Measurements from ENCODE around the gene FAM181B. TPM values are rescaled to one million over a fixed set of nuclear protein-coding genes. Genes with fewer than 3 reads are reported as not detected.

Gene FAM181B
- total RNA-seq, 1 experiment from 2014 or later: 0.69 TPM

- Histone ChIP-seq H3K27ac (ENCODE audit: low read length) (no peak overlapping the region), H3K4me1 (ENCODE audit: control insufficient read depth, insufficient read depth, low read length) (no peaks in the 10 kb centered on the region; the same call in 1 of the 2 replicates), H3K4me3 (ENCODE audit: low read depth in 2 of 2, low read length in 2 of 2) (no peak overlapping the region), H3K27me3 (ENCODE audit: control insufficient read depth, insufficient read depth, low read length) (peaks cover 22% of the 10 kb centered on the region), H3K36me3 (ENCODE audit: control insufficient read depth, insufficient read depth, low read length) (no peaks in the 10 kb centered on the region), H3K9me3 (ENCODE audit: control insufficient read depth, insufficient read depth, low read depth, low read length) (no peaks in the 10 kb centered on the region)
- no peak for ATAC-seq
- no TSS peak for BruUV-seq (replicated peaks)
- no peak for TF ChIP-seq REST (IDR thresholded peaks at IDR 0.05; ENCODE audit: insufficient read depth in 1 of 2, low read depth in 2 of 2, low read length in 1 of 2)
- TF ChIP-seq CTCF (IDR thresholded peaks at IDR 0.05): no peak
- no peak for TF ChIP-seq POLR2AphosphoS5 (IDR thresholded peaks at IDR 0.05; ENCODE audit: low read depth, low read length)
- no peak for TF ChIP-seq SIN3A (IDR thresholded peaks at IDR 0.05; ENCODE audit: borderline replicate concordance, insufficient read depth, low read depth, low read length)
- no peak for TF ChIP-seq TCF7L2 (IDR thresholded peaks at IDR 0.05; ENCODE audit: low read depth, low read length)
- DNase-seq (ENCODE audit: low read depth, low spot score): no peak
- CTCF ChIA-PET: interaction anchor here (1.4 kb wide), 1 partner anchor 153 kb away, joined by 3 read pairs; no protein-coding TSS in a partner anchor
- intact Hi-C loops (cut with micrococcal nuclease; ENCODE audit: unreplicated experiment): no loop called here
- POLR2A ChIA-PET: no interaction called here
- in situ Hi-C loops (cut with HindIII; ENCODE audit: low pct_unique_long_range_greater_than_20kb, low sequenced_read_pairs): no loop called here
These were observed 19.1 kb downstream of the FAM181B start for GRCh38 chr11:82714346-82715174.

GRCh38 chr11:82711648-82712047 is 22.0 kb downstream of the FAM181B start:
- Histone ChIP-seq H3K36me3 (ENCODE audit: control insufficient read depth, insufficient read depth, low read length) (no peaks in the 10 kb centered on the region), H3K4me3 (ENCODE audit: low read depth in 2 of 2, low read length in 2 of 2) (no peak overlapping the region), H3K27ac (ENCODE audit: low read length) (no peak overlapping the region), H3K9me3 (ENCODE audit: control insufficient read depth, insufficient read depth, low read depth, low read length) (no peaks in the 10 kb centered on the region), H3K4me1 (ENCODE audit: control insufficient read depth, insufficient read depth, low read length) (no peaks in the 10 kb centered on the region), H3K27me3 (ENCODE audit: control insufficient read depth, insufficient read depth, low read length) (peaks cover 23% of the 10 kb centered on the region)
- BruUV-seq (replicated peaks): no TSS peak
- TF ChIP-seq POLR2AphosphoS5 (IDR thresholded peaks at IDR 0.05; ENCODE audit: low read depth, low read length): no peak
- no peak for TF ChIP-seq REST (IDR thresholded peaks at IDR 0.05; ENCODE audit: insufficient read depth in 1 of 2, low read depth in 2 of 2, low read length in 1 of 2)
- TF ChIP-seq CTCF (IDR thresholded peaks at IDR 0.05): no peak
- TF ChIP-seq SIN3A (IDR thresholded peaks at IDR 0.05; ENCODE audit: borderline replicate concordance, insufficient read depth, low read depth, low read length): no peak
- no peak for TF ChIP-seq TCF7L2 (IDR thresholded peaks at IDR 0.05; ENCODE audit: low read depth, low read length)
- DNase-seq (ENCODE audit: low read depth, low spot score) (no peak), ATAC-seq (no peak)
- CTCF ChIA-PET: no interaction called here
- intact Hi-C loops (cut with micrococcal nuclease; ENCODE audit: unreplicated experiment) (no loop called here), in situ Hi-C loops (cut with HindIII; ENCODE audit: low pct_unique_long_range_greater_than_20kb, low sequenced_read_pairs) (no loop called here)
- POLR2A ChIA-PET: no interaction called here

All from Panc1 (cell line).